H1 (cell line): ENCODE data around the gene TMEM221.
A peak's percentile ranks its signal among the peaks of the same experiment; 100 is the strongest.

Source experiments
- ASH2L ChIP-seq: fragments of 200-600, 300-600 bp; sonication (generic); IDR thresholded peaks from one replicate; pipeline ENCODE4 v1.7.1; 2017; ENCODE audit warnings: low read length
- ATF3 ChIP-seq: IDR thresholded peaks from 2 replicates; pipeline ENCODE4 v1.6.1; 2011; ENCODE audit warnings: low read depth, mild to moderate bottlenecking, low read length; ENCODE audit not compliant: insufficient read depth
- CTCF ChIP-seq, 3 experiments: IDR thresholded peaks; 1 replicate in 2 of 3; 2 replicates in 1 of 3; pipeline versions ENCODE4 v1.5.1 to v1.6.1; 2011; ENCODE audit warnings: low read length in 3 of 3, mild to moderate bottlenecking in 3 of 3, inconsistent platforms in 2 of 3, low read depth in 1 of 3, moderate library complexity in 1 of 3; ENCODE audit not compliant: insufficient read depth in 1 of 3; ENCODE audit errors: control extremely low read depth in 1 of 3
- EGR1 ChIP-seq: IDR thresholded peaks from 2 replicates; pipeline ENCODE4 v1.6.1; 2011; ENCODE audit warnings: low read depth, low read length, borderline replicate concordance
- EZH2 ChIP-seq: fragments of 200-600 bp; sonication (generic); IDR thresholded peaks from 2 replicates; pipeline ENCODE4 v1.7.1; 2012; ENCODE audit warnings: low read depth, mild to moderate bottlenecking, moderate library complexity, low read length, inconsistent platforms; ENCODE audit not compliant: severe bottlenecking
- FOSL1 ChIP-seq: IDR thresholded peaks from 2 replicates; pipeline ENCODE4 v1.6.1; 2011; ENCODE audit warnings: mild to moderate bottlenecking, low read depth, low read length, moderate library complexity; ENCODE audit not compliant: insufficient read depth
- JUN ChIP-seq: IDR thresholded peaks from 2 replicates; pipeline ENCODE4 v1.6.1; 2011; ENCODE audit warnings: low read depth, mild to moderate bottlenecking, improper control_type of control experiment, low read length
- MAFK ChIP-seq: IDR thresholded peaks from 2 replicates; pipeline ENCODE4 v1.6.1; 2012; ENCODE audit warnings: low read depth, mild to moderate bottlenecking, improper control_type of control experiment, low read length
- POLR2A ChIP-seq, 2 experiments: IDR thresholded peaks; 1 replicate in 1 of 2; 2 replicates in 1 of 2; pipeline ENCODE4 v1.6.1; 2011; ENCODE audit warnings: low read depth in 2 of 2, low read length in 2 of 2, mild to moderate bottlenecking in 2 of 2; ENCODE audit errors: control extremely low read depth in 1 of 2
- TBP ChIP-seq: IDR thresholded peaks from 2 replicates; pipeline ENCODE4 v1.6.1; 2011; ENCODE audit warnings: low read depth, low read length, improper control_type of control experiment
- TEAD4 ChIP-seq: IDR thresholded peaks from 2 replicates; pipeline ENCODE4 v1.6.1; 2012; ENCODE audit warnings: low read depth, low read length, inconsistent platforms, mixed read lengths

GRCh38 chr19:17394891-17395415 lies 53.5 kb downstream of the TMEM221 start:
- TF ChIP-seq TEAD4, result no peak
- TF ChIP-seq EZH2, result no peak
- no peak for TF ChIP-seq ATF3
- no peak for TF ChIP-seq POLR2A (IDR thresholded peaks at IDR 0.05; ENCODE audit: control extremely low read depth in 1 of 2, low read depth in 2 of 2, low read length in 2 of 2)
- TF ChIP-seq JUN, result no peak
- no peak for TF ChIP-seq ASH2L
- peak; percentile 81 to 95 (median 90) for TF ChIP-seq CTCF (IDR thresholded peaks at IDR 0.05; ENCODE audit: control extremely low read depth in 1 of 3, insufficient read depth in 1 of 3, low read depth in 1 of 3, low read length in 3 of 3)
- TF ChIP-seq FOSL1, result no peak
- no peak for TF ChIP-seq MAFK
- no peak for TF ChIP-seq EGR1
- TF ChIP-seq TBP, result no peak
